Activated naive CD8-positive, alpha-beta T cell treated with anti-CD3 and anti-CD28 coated beads for 36 hours (primary cell): ENCODE measurements around the gene LGALS7. TPM values are rescaled to one million over a fixed set of nuclear protein-coding genes. Genes with fewer than 3 reads are reported as not detected.

Source experiments
- DNase-seq: peaks from one replicate; pipeline ENCODE4 v3.0.0; 2021
- H3K27ac Mint-ChIP-seq: one replicate; pipeline ENCODE4 v1.8.0; 2022; ENCODE audit warnings: mild to moderate bottlenecking, moderate library complexity, mixed read lengths
- H3K27me3 Mint-ChIP-seq: one replicate; pipeline ENCODE4 v1.8.0; 2022; ENCODE audit warnings: mild to moderate bottlenecking, mixed read lengths
- H3K36me3 Mint-ChIP-seq: one replicate; pipeline ENCODE4 v1.8.0; 2021; ENCODE audit warnings: mild to moderate bottlenecking, mixed read lengths
- H3K4me1 Mint-ChIP-seq: one replicate; pipeline ENCODE4 v1.8.0; 2021; ENCODE audit warnings: mixed read lengths
- H3K4me3 Mint-ChIP-seq: one replicate; pipeline ENCODE4 v1.8.0; 2022; ENCODE audit warnings: mild to moderate bottlenecking, moderate library complexity, mixed read lengths
- H3K9me3 Mint-ChIP-seq: one replicate; pipeline ENCODE4 v1.8.0; 2022; ENCODE audit warnings: mixed read lengths
- total RNA-seq, 2 experiments: library from RNA; stranded (reverse); gene quantifications; one replicate each; pipeline ENCODE4 v1.2.3, GENCODE V29; 2021

The LGALS7 gene
- total RNA-seq, 2 experiments from 2014 or later, result not detected

- no peak for DNase-seq
- H3K4me1 Mint-ChIP-seq, result peaks cover 7% of the 10 kb centered on the region
- H3K4me3 Mint-ChIP-seq, result no peak overlapping the region
- H3K27ac Mint-ChIP-seq, result no peak overlapping the region
- no peaks in the 10 kb centered on the region for H3K27me3 Mint-ChIP-seq
- no peaks in the 10 kb centered on the region for H3K9me3 Mint-ChIP-seq
- H3K36me3 Mint-ChIP-seq, result peaks cover 5% of the 10 kb centered on the region
Measured at GRCh38 chr19:38721979-38722773, 51.1 kb downstream of the LGALS7 start.

- Mint-ChIP-seq H3K27me3 (no peaks in the 10 kb centered on the region), H3K4me1 (peaks cover 3% of the 10 kb centered on the region), H3K4me3 (no peak overlapping the region), H3K36me3 (peaks cover 5% of the 10 kb centered on the region), H3K27ac (no peak overlapping the region), H3K9me3 (no peaks in the 10 kb centered on the region)
- DNase-seq, result no peak
Measured at GRCh38 chr19:38721496-38721895, 51.8 kb downstream of the LGALS7 start.

Other genes with a start within 250 kb of the LGALS7 start
- 100 to 1,000 TPM; 169 TPM for gene MAP4K1, start 155.6 kb downstream of the LGALS7 start, total RNA-seq
- gene EIF3K, start 154.3 kb downstream of the LGALS7 start, total RNA-seq, result 100 to 1,000 TPM; 312 to 321 TPM
- 100 to 1,000 TPM; 160 to 171 TPM for gene ACTN4, start 125.9 kb downstream of the LGALS7 start, total RNA-seq
- 1 to 10 TPM; 3.8 to 3.9 TPM for gene CAPN12, start 29.0 kb downstream of the LGALS7 start, total RNA-seq
- not detected for gene LGALS7B, start 15.7 kb upstream of the LGALS7 start, total RNA-seq
- under 1 TPM; 0.33 to 0.56 TPM for gene LGALS4, start 39.4 kb upstream of the LGALS7 start, total RNA-seq
- 100 to 1,000 TPM; 103 to 107 TPM for gene ECH1, start 58.3 kb upstream of the LGALS7 start, total RNA-seq
- gene HNRNPL, start 76.5 kb upstream of the LGALS7 start, total RNA-seq, result 100 to 1,000 TPM; 723 to 728 TPM
- 10 to 100 TPM; 74.0 to 75.0 TPM for gene RINL, start 104.8 kb upstream of the LGALS7 start, total RNA-seq
- gene SIRT2, start 126.1 kb upstream of the LGALS7 start, total RNA-seq, result 10 to 100 TPM; 19.4 to 21.2 TPM
- gene NFKBIB, start 126.5 kb upstream of the LGALS7 start, total RNA-seq, result 10 to 100 TPM; 85.7 to 86.2 TPM
- gene CCER2, start 138.7 kb upstream of the LGALS7 start, total RNA-seq, result 1 to 10 TPM in 1 of 2 experiments, under 1 TPM in 1; 0.96 to 1.5 TPM
- 10 to 100 TPM; 39.8 to 43.2 TPM for gene SARS2, start 157.2 kb upstream of the LGALS7 start, total RNA-seq
- 100 to 1,000 TPM; 114 to 124 TPM for gene MRPS12, start 157.4 kb upstream of the LGALS7 start, total RNA-seq
- not detected for gene FBXO17, start 202.2 kb upstream of the LGALS7 start, total RNA-seq